GM21360 (cell line): Measurements from ENCODE around the gene ACADSB.
A peak's percentile ranks its signal among the peaks of the same experiment; 100 is the strongest.

ENCODE experiments used
- ATAC-seq: cut with Tn5 transposase; IDR thresholded peaks from one replicate; pipeline ENCODE4 v1.9.1; 2021; ENCODE audit warnings: mild to moderate bottlenecking, moderate library complexity; ENCODE audit not compliant: unreplicated experiment

The ACADSB gene

GRCh38 chr10:123008355-123009104 lies at the start of gene ACADSB, which contains the start of gene IKZF5:
TSS of gene ACADSB (plus strand) at chr10:123009006. CDS start at chr10:123009030, 24 bp downstream.
TSS of gene IKZF5 (minus strand) at chr10:123008795. CDS start at chr10:122998625, 10,170 bp downstream.
- peak; percentile 86 for ATAC-seq

- no peak for ATAC-seq
These were observed 46.4 kb upstream of the ACADSB start for GRCh38 chr10:122962405-122962804.

- ATAC-seq: no peak
These were observed 41.9 kb upstream of the ACADSB start for GRCh38 chr10:122966879-122967278.

GRCh38 chr10:122968698-122969097 lies 40.1 kb upstream of the ACADSB start:
- no peak for ATAC-seq

GRCh38 chr10:122974023-122974422 lies 34.8 kb upstream of the ACADSB start:
- ATAC-seq: no peak

- ATAC-seq: no peak
These were observed 34.2 kb upstream of the ACADSB start for GRCh38 chr10:122974543-122975064.

GRCh38 chr10:122980209-122981065 lies 28.4 kb upstream of the ACADSB start, which contains the start of gene PSTK:
TSS of gene PSTK (plus strand) at chr10:122980401. CDS start at chr10:122980480, 79 bp downstream.
- peak; percentile 98 for ATAC-seq

- ATAC-seq: no peak
These were observed 27.7 kb upstream of the ACADSB start for GRCh38 chr10:122981066-122981464.

GRCh38 chr10:122983898-122984297 lies 24.9 kb upstream of the ACADSB start:
- ATAC-seq: no peak

GRCh38 chr10:122984708-122985107 lies 24.1 kb upstream of the ACADSB start:
- no peak for ATAC-seq

- ATAC-seq: no peak
These were observed 22.5 kb upstream of the ACADSB start for GRCh38 chr10:122986335-122986734.

GRCh38 chr10:122988501-122988900 lies 20.3 kb upstream of the ACADSB start:
- no peak for ATAC-seq

- no peak for ATAC-seq
These were observed 18.5 kb upstream of the ACADSB start for GRCh38 chr10:122990278-122990677.

- no peak for ATAC-seq
These were observed 16.7 kb upstream of the ACADSB start for GRCh38 chr10:122992031-122992585.

GRCh38 chr10:122993797-122994336 lies 14.9 kb upstream of the ACADSB start:
- ATAC-seq: no peak

- ATAC-seq: no peak
These were observed 12.9 kb upstream of the ACADSB start for GRCh38 chr10:122995936-122996335.

GRCh38 chr10:122997864-122998263 lies 10.9 kb upstream of the ACADSB start:
- ATAC-seq: no peak

- no peak for ATAC-seq
These were observed 10.4 kb upstream of the ACADSB start for GRCh38 chr10:122998360-122998917.

GRCh38 chr10:122998934-122999333 lies 9.9 kb upstream of the ACADSB start:
- no peak for ATAC-seq

GRCh38 chr10:122999347-122999746 lies 9.5 kb upstream of the ACADSB start:
- no peak for ATAC-seq

- ATAC-seq: no peak
These were observed 8.7 kb upstream of the ACADSB start for GRCh38 chr10:123000155-123000554.
